K562 (cell line): ENCODE results near the gene RNF151. TPM values are rescaled to one million over a fixed set of nuclear protein-coding genes. Genes with fewer than 3 reads are reported as not detected.

ENCODE experiments used
- ATAC-seq: fragments of 200-7000 bp; cut with Tn5 transposase; 3 replicates; pipeline ENCODE4 v1.9.1; 2020; ENCODE audit warnings: moderate library complexity
- BruUV-seq: library from RNA; stranded (reverse); fragments of 400-500 nt; replicated peaks from 2 replicates; lab custom pipeline; 2021; lab: Mats Ljungman, UMichigan
- CTCF ChIA-PET: fragments of 300-600 bp; formaldehyde crosslinking; extraction: SDS; loops from one replicate; lab custom pipeline; 2021; ENCODE audit warnings: low intra/inter-chr PET ratio; lab: Yijun Ruan, JAX
- POLR2A ChIA-PET: fragments of 300-600, 350-650 bp; sonication (Branson Sonifier 250); formaldehyde crosslinking; extraction: SDS; loops from one replicate; lab custom pipeline; 2021; ENCODE audit warnings: antibody characterized with exemption, inconsistent platforms; lab: Yijun Ruan, JAX
- DNase-seq, 4 experiments: peaks; one replicate each; pipeline versions ENCODE4 v3.0.0 to v3.0.0-alpha.2; 2011 to 2018; ENCODE audit warnings: low spot score in 3 of 4, mixed read lengths in 3 of 4; ENCODE audit errors: extremely low read depth in 1 of 4
- FAIRE-seq: peaks from 2 replicates; lab custom pipeline; 2011; peaks lifted over from hg19 to GRCh38; lab: Jason Lieb, UNC
- H2AFZ ChIP-seq: 2 replicates; pipeline ENCODE4 v1.6.0; 2011; ENCODE audit warnings: low read depth, low read length, control low read depth, inconsistent platforms
- H3K27ac ChIP-seq: fragments of 200-600 bp; 3 replicates; pipeline ENCODE4 v1.8.0; 2011; ENCODE audit warnings: low read depth, mild to moderate bottlenecking, control low read depth, inconsistent platforms, low read length, moderate library complexity, mixed read lengths; ENCODE audit errors: extremely low read depth
- H3K27me3 ChIP-seq, 2 experiments: fragments of 300-600 bp in 1 of 2; 2 replicates in 1 of 2; 3 replicates in 1 of 2; pipeline versions ENCODE4 v1.6.0 to v1.8.0; 2011; ENCODE audit warnings: inconsistent platforms in 2 of 2, low read length in 2 of 2, mild to moderate bottlenecking in 1 of 2, mixed read lengths in 1 of 2, moderate library complexity in 1 of 2; ENCODE audit not compliant: control insufficient read depth in 2 of 2, insufficient read depth in 2 of 2
- H3K36me3 ChIP-seq: fragments of 300-600 bp; 3 replicates; pipeline ENCODE4 v1.8.0; 2011; ENCODE audit warnings: mild to moderate bottlenecking, low read length, inconsistent platforms; ENCODE audit not compliant: control insufficient read depth, insufficient read depth
- H3K4me1 ChIP-seq, 2 experiments: fragments of 200-600 bp in 1 of 2; replicated peaks in 1 of 2; 2 replicates in 1 of 2; 3 replicates in 1 of 2; pipeline versions ENCODE4 v1.5.1 to v1.8.0; 2011; ENCODE audit warnings: inconsistent platforms in 2 of 2, low read length in 2 of 2, mild to moderate bottlenecking in 1 of 2, mixed read lengths in 1 of 2, moderate library complexity in 1 of 2; ENCODE audit not compliant: control insufficient read depth in 2 of 2, insufficient read depth in 2 of 2
- H3K4me2 ChIP-seq: 2 replicates; pipeline ENCODE4 v1.6.1; 2011; ENCODE audit warnings: low read length, control low read depth, inconsistent platforms, mixed read lengths; ENCODE audit not compliant: insufficient read depth
- H3K4me3 ChIP-seq: fragments of 200-600 bp; sonication (generic), shearing (Covaris generic); 2 replicates; pipeline ENCODE4 v1.5.1; 2016; ENCODE audit warnings: control low read depth, inconsistent platforms
- H3K79me2 ChIP-seq: fragments of 200-600 bp; 3 replicates; pipeline ENCODE4 v1.8.0; 2011; ENCODE audit warnings: low read length, inconsistent platforms; ENCODE audit not compliant: control insufficient read depth, insufficient read depth
- H3K9ac ChIP-seq, 2 experiments: 2 replicates each; pipeline versions ENCODE4 v1.6.0 to v1.6.1; 2011; ENCODE audit warnings: low read depth in 2 of 2, low read length in 2 of 2, control low read depth in 1 of 2, inconsistent platforms in 1 of 2, mild to moderate bottlenecking in 1 of 2, mixed read lengths in 1 of 2; ENCODE audit not compliant: insufficient read depth in 1 of 2
- H3K9me1 ChIP-seq: one replicate; pipeline ENCODE4 v1.6.0; 2011; ENCODE audit warnings: inconsistent platforms, mild to moderate bottlenecking, low read length, moderate library complexity; ENCODE audit not compliant: control insufficient read depth, insufficient read depth
- H3K9me3 ChIP-seq: replicated peaks from 2 replicates; pipeline ENCODE4 v1.5.1; 2011; ENCODE audit warnings: low read depth, low read length, inconsistent platforms; ENCODE audit not compliant: control insufficient read depth, insufficient read depth
- H4K20me1 ChIP-seq: replicated peaks from 2 replicates; pipeline ENCODE4 v1.6.1; 2011; ENCODE audit warnings: low read length, inconsistent platforms, mixed read lengths; ENCODE audit not compliant: control insufficient read depth, insufficient read depth
- CTCF ChIP-seq, 3 experiments: IDR thresholded peaks in 2 of 3; conservative IDR thresholded peaks in 1 of 3; 2 replicates each; pipeline ENCODE4 v1.5.1; 2011 to 2012; ENCODE audit warnings: low read length in 3 of 3, mild to moderate bottlenecking in 3 of 3, control low read depth in 2 of 3, improper control_type of control experiment in 1 of 3, inconsistent platforms in 1 of 3, low read depth in 1 of 3, mixed read lengths in 1 of 3, moderate library complexity in 1 of 3; ENCODE audit not compliant: insufficient read depth in 2 of 3
- CTCFL ChIP-seq: IDR thresholded peaks from 2 replicates; pipeline ENCODE4 v1.6.1; 2011; ENCODE audit warnings: borderline replicate concordance, low read depth, mild to moderate bottlenecking, moderate library complexity, low read length; ENCODE audit not compliant: insufficient read depth, poor library complexity, severe bottlenecking
- DACH1 ChIP-seq: fragments of 450-650 bp; IDR thresholded peaks from 2 replicates; pipeline ENCODE4 v1.6.1; 2018; ENCODE audit not compliant: partially characterized antibody
- EGR1 ChIP-seq: fragments of 450-650 bp; conservative IDR thresholded peaks from 2 replicates; pipeline ENCODE4 v1.6.1; 2017; ENCODE audit warnings: mild to moderate bottlenecking
- ZBTB43 ChIP-seq: sonication (generic); formaldehyde crosslinking; IDR thresholded peaks from 2 replicates; pipeline ENCODE4 v1.8.0; 2023; ENCODE audit warnings: mild to moderate bottlenecking, missing genetic modification reagents
- ZBTB7A ChIP-seq: IDR thresholded peaks from 2 replicates; pipeline ENCODE4 v1.6.1; 2011; ENCODE audit warnings: low read depth, mild to moderate bottlenecking, low read length, moderate library complexity, borderline replicate concordance; ENCODE audit not compliant: control insufficient read depth
- WGBS: fragments of 100-300 bp; shearing (Covaris generic); methylation state at CpG from one replicate; pipeline ENCODE4 v1.1.6; 2016; ENCODE audit warnings: low coverage, mixed read lengths; ENCODE audit not compliant: insufficient coverage; ENCODE audit errors: missing lambda C conversion rate; 5-methylcytosine and 5-hydroxymethylcytosine counted together
- in situ Hi-C: fragments of 300-500 bp; cut with MboI; formaldehyde crosslinking; loops from 4 replicates; pipeline ENCODE4 v1.15.0; 2018; ENCODE audit warnings: inconsistent platforms, mixed read lengths
- intact Hi-C: fragments of 100-400 bp; cut with micrococcal nuclease; formaldehyde crosslinking; loops from 2 replicates; pipeline ENCODE4 v1.14.2; 2022
- polyA plus RNA-seq, 8 experiments: library from polyadenylated mRNA; depleted of rRNA in 4 of 8; stranded (reverse) in 5 of 8; unstranded in 3 of 8; fragments of >200 nt; fragmentation: Nextera tagmentation in 2 of 8; fragmentation: Illumina TruSeq in 1 of 8; extraction: Ambion mirVana in 2 of 8; extraction: Trizol in 1 of 8; gene quantifications; 2 replicates each; pipeline versions ENCODE4 v1.2.1 to v1.2.3, GENCODE V29; 2011 to 2014; ENCODE audit warnings: inconsistent platforms in 1 of 8, missing spikeins in 1 of 8
- total RNA-seq, 7 experiments: library from RNA; depleted of rRNA in 6 of 7; stranded (reverse); fragments of >200 nt in 6 of 7; fragmentation: Illumina TruSeq in 2 of 7; extraction: Trizol in 2 of 7; gene quantifications; 2 replicates each; pipeline versions ENCODE4 v1.2.1 to v1.2.3, GENCODE V29; 2011 to 2021; ENCODE audit warnings: low replicate concordance in 1 of 7

The RNF151 gene
- total and polyA plus RNA-seq, 9 of the 15 experiments (the other 6 are each of a cell fraction or from before 2014, with no cell fraction given) = not detected

GRCh38 chr16:2016407-2016922, 49.8 kb downstream of the RNF151 start:
- no peaks in the 10 kb centered on the region for H3K36me3 ChIP-seq
- DNase-seq (peak in 3 of 4 experiments; percentile 48 to 59 (median 51)), FAIRE-seq (no peak), ATAC-seq (peak; percentile 72)
- no TSS peak for BruUV-seq
- in situ Hi-C loops (no loop called here), intact Hi-C loops (no loop called here)
- H2AFZ ChIP-seq = no peak overlapping the region
- no peaks in the 10 kb centered on the region for H4K20me1 ChIP-seq
- H3K27me3 ChIP-seq = no peaks in the 10 kb centered on the region
- no peak overlapping the region for H3K4me3 ChIP-seq
- H3K9me1 ChIP-seq = no peaks in the 10 kb centered on the region
- H3K4me2 ChIP-seq = no peak overlapping the region
- peak; percentile 45 for TF ChIP-seq DACH1
- peak; percentile 88; the same call in 1 of the 2 replicates for TF ChIP-seq ZBTB7A
- TF ChIP-seq CTCFL = peak; percentile 88
- peak; percentile 37; the same call in 1 of the 2 replicates for TF ChIP-seq EGR1
- TF ChIP-seq CTCF (IDR thresholded peaks at IDR 0.05 in 2 of 3, conservative IDR thresholded peaks at IDR 0.05 in 1 of 3; ENCODE audit: insufficient read depth in 2 of 3, low read depth in 1 of 3, low read length in 3 of 3) = peak; percentile 48 to 73 (median 63)
- TF ChIP-seq ZBTB43 = no peak
- ChIA-PET CTCF (interaction anchor here (0.9 kb wide), 1 partner anchor 903 kb away, joined by 3 read pairs; no protein-coding TSS in a partner anchor), POLR2A (interaction anchor here (0.6 to 2.0 kb wide), 5 partner anchors 32 to 401 kb away, joined by 3 to 9 read pairs (median 3); partner anchors contain the start of genes GFER, RPS2 and TRAF7)
- H3K9me3 ChIP-seq = no peaks in the 10 kb centered on the region
- no peaks in the 10 kb centered on the region for H3K79me2 ChIP-seq
- H3K4me1 ChIP-seq = peaks cover 4 to 40% of the 10 kb centered on the region in 2 experiments; a peak in 4 of 5 replicates
- 0 out of 4 replicates have a peak overlapping the region, but pooled peaks of 1 of the 2 experiments have one; percentile 61 for H3K9ac ChIP-seq
- no peak overlapping the region for H3K27ac ChIP-seq
- WGBS = 31% methylated on average over 13 of the region's 13 CpGs
